DND-41 (cell line): ENCODE results near the gene MSANTD2.

Source experiments
- ATAC-seq: fragments of 200-7000 bp; cut with Tn5 transposase; 3 replicates; pipeline ENCODE4 v1.9.1; 2021; ENCODE audit warnings: low read depth; ENCODE audit not compliant: insufficient read depth
- DNase-seq: peaks from one replicate; pipeline ENCODE4 v3.0.0-alpha.2; 2020
- H2AFZ ChIP-seq: 2 replicates; pipeline ENCODE4 v1.6.0; 2012; ENCODE audit warnings: low read depth, low read length
- H3K27ac ChIP-seq: 2 replicates; pipeline ENCODE4 v1.5.1; 2012; ENCODE audit warnings: low read length, inconsistent platforms
- H3K27me3 ChIP-seq: fragments of 200-600 bp; sonication (generic); 2 replicates; pipeline ENCODE4 v1.6.0; 2012; ENCODE audit warnings: low read length, mild to moderate bottlenecking, inconsistent platforms; ENCODE audit not compliant: insufficient read depth, poor library complexity
- H3K36me3 ChIP-seq: 2 replicates; pipeline ENCODE4 v1.5.1; 2012; ENCODE audit warnings: low read length, inconsistent platforms; ENCODE audit not compliant: insufficient read depth
- H3K4me1 ChIP-seq: 2 replicates; pipeline ENCODE4 v1.5.1; 2012; ENCODE audit warnings: mild to moderate bottlenecking, low read length; ENCODE audit not compliant: insufficient read depth
- H3K4me2 ChIP-seq: 2 replicates; pipeline ENCODE4 v1.6.0; 2012; ENCODE audit warnings: mild to moderate bottlenecking, moderate library complexity, low read length, inconsistent platforms; ENCODE audit not compliant: insufficient read depth
- H3K4me3 ChIP-seq, 2 experiments: fragments of 200-600 bp in 1 of 2; shearing (Covaris generic) in 1 of 2; 2 replicates each; pipeline ENCODE4 v1.5.1; 2012 to 2016; ENCODE audit warnings: inconsistent platforms in 2 of 2, low read length in 2 of 2, mild to moderate bottlenecking in 2 of 2, low read depth in 1 of 2, moderate library complexity in 1 of 2
- H3K79me2 ChIP-seq: 2 replicates; pipeline ENCODE4 v1.6.0; 2012; ENCODE audit warnings: low read length, inconsistent platforms; ENCODE audit not compliant: insufficient read depth
- H3K9ac ChIP-seq: 2 replicates; pipeline ENCODE4 v1.6.0; 2012; ENCODE audit warnings: low read depth, mild to moderate bottlenecking, inconsistent platforms, low read length, moderate library complexity
- H3K9me3 ChIP-seq: 2 replicates; pipeline ENCODE4 v1.5.1; 2012; ENCODE audit warnings: low read length, moderate library complexity, mild to moderate bottlenecking, inconsistent platforms; ENCODE audit not compliant: insufficient read depth, severe bottlenecking
- H4K20me1 ChIP-seq: 2 replicates; pipeline ENCODE4 v1.6.0; 2012; ENCODE audit warnings: low read length; ENCODE audit not compliant: insufficient read depth
- CTCF ChIP-seq: IDR thresholded peaks from 2 replicates; pipeline ENCODE4 v1.5.1; 2012; ENCODE audit warnings: borderline replicate concordance, low read length, moderate library complexity, mild to moderate bottlenecking; ENCODE audit not compliant: poor library complexity, severe bottlenecking; ENCODE audit errors: extremely low read depth
- EZH2 ChIP-seq: IDR thresholded peaks from 3 replicates; pipeline ENCODE4 v1.6.1; 2012; ENCODE audit warnings: borderline replicate concordance, low read depth, mild to moderate bottlenecking, moderate library complexity, low read length, inconsistent platforms; ENCODE audit not compliant: severe bottlenecking

Gene MSANTD2

GRCh38 chr11:124740277-124740882 is 59.8 kb downstream of the MSANTD2 start:
- Histone ChIP-seq H3K9me3 (no peaks in the 10 kb centered on the region), H3K79me2 (no peaks in the 10 kb centered on the region), H3K9ac (no peak overlapping the region), H3K27me3 (peaks cover 28% of the 10 kb centered on the region), H2AFZ (no peak overlapping the region), H3K27ac (no peak overlapping the region), H3K4me2 (no peak overlapping the region), H3K4me1 (no peaks in the 10 kb centered on the region), H3K36me3 (no peaks in the 10 kb centered on the region), H4K20me1 (peaks cover 7% of the 10 kb centered on the region; the same call in 1 of the 2 replicates), H3K4me3 (no peak overlapping the region)
- TF ChIP-seq CTCF (no peak), EZH2 (no peak)
- no peak for DNase-seq
- ATAC-seq, result no peak

DNA sequence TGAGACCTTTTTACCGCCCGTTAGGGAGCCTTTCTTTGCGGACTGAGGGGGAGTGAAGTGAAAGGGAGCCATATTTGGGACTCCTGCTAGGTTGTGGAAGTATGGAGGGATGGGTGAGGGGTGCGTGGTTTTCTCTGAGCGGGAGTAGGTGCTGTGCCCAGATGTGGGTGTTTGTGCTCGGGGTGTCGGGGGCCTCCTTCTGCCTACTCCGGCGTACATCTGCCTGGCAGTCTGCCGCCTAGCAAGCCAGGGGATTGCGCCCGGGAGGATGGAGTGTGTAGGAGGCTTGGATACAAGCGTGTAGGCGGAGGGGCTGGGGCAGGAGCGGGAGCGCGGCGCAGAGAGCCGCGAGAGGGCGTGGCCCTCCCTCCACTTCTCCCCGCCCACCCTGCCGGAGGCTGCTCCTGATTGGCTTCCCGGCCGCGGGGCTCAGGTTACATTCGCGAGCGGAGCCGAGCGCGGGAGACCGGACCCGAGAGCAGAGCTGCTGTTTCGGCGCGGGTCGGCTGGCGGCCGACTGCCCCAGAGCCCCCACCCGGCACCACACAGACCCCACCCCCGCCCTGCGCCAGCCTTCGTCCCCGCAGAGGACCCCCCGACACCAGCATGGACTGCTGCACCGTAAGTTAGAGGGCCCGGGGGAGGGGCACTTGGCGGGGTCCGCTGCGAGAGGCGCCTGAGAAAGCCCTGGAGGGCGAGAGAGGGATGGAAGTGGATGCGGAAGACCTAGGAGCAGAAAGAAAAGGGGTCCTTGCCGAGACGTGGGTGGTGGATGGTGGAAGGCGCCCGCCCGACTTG is 60.5 kb downstream of the MSANTD2 start, which contains the start of gene NRGN:
Gene NRGN, plus strand, starts transcription at position 464 of the 798 bp plus-strand sequence. Its CDS starts 143 bp downstream, at position 607.
- no peaks in the 10 kb centered on the region for H3K36me3 ChIP-seq
- no peak within 1 kb of the TSS for H3K4me3 ChIP-seq
- TF ChIP-seq EZH2 (no peak), CTCF (no peak)
- no peaks in the 10 kb centered on the region for H3K79me2 ChIP-seq
- ATAC-seq (no peak), DNase-seq (no peak)
- H3K27ac ChIP-seq, result no peak within 1 kb of the TSS
- H2AFZ ChIP-seq, result no peak within 1 kb of the TSS
- H3K9ac ChIP-seq, result no peak within 1 kb of the TSS
- no peaks in the 10 kb centered on the region for H3K9me3 ChIP-seq
- peaks cover 28% of the 10 kb centered on the region for H3K27me3 ChIP-seq
- H3K4me1 ChIP-seq, result no peaks in the 10 kb centered on the region
- H3K4me2 ChIP-seq, result no peak within 1 kb of the TSS
- peaks cover 7% of the 10 kb centered on the region; the same call in 1 of the 2 replicates for H4K20me1 ChIP-seq

DNA sequence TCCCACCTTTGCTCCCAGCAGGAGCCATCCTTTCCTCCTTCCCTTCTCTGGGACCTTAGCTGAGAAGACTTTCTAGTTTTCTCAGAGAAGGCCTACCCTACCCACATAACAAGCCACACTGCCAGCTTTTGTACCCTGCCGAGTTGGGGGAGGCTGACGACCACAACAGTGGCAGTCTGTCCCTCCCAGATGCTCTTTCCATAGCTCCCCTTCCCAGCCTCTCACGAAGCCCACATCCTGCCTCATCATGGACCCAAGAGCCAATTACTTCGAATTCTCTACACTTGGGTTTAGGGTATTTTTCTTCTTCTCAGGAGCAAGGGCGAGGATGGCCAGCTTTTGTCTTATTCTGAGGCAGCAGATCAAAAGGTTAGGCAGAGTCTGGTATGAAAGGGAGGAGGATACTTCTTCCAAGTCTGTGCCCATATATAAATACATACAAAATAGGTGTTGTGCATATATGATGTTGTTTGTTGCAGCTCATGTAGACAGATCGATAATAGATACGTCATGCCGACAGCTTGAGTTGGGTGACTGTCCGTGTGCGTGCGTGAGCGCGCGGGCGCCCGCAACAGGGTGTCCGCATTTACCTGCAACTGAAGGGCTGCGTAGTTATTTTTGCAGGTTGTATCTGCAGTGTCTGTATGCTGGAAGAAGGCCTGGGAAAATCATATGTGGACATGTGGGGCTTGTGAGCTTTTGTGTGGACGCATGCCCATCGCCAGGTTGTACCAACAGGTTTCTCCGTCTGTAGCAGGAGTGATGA is 61.3 kb downstream of the MSANTD2 start:
- ATAC-seq (0 out of 3 replicates have a peak, but pooled peaks have one; percentile 24), DNase-seq (no peak)
- no peak overlapping the region for H3K4me3 ChIP-seq

More for the DNA sequence above, 61.3 kb downstream of the MSANTD2 start:
- Histone ChIP-seq H2AFZ (no peak overlapping the region), H3K9me3 (no peaks in the 10 kb centered on the region), H3K27me3 (peaks cover 32% of the 10 kb centered on the region), H3K4me1 (no peaks in the 10 kb centered on the region), H4K20me1 (peaks cover 7% of the 10 kb centered on the region; the same call in 1 of the 2 replicates), H3K27ac (no peak overlapping the region), H3K79me2 (no peaks in the 10 kb centered on the region), H3K36me3 (no peaks in the 10 kb centered on the region), H3K4me2 (no peak overlapping the region), H3K9ac (no peak overlapping the region)
- TF ChIP-seq EZH2 (no peak), CTCF (no peak)
